Neural cell (in vitro differentiated cells): ENCODE results near the gene TMEM212. TPM values are rescaled to one million over a fixed set of nuclear protein-coding genes. Genes with fewer than 3 reads are reported as not detected.

ENCODE experiments used
- H2AFZ ChIP-seq: fragments of 200-600, 300-800 bp; sonication (generic), shearing (Covaris generic); 2 replicates; pipeline ENCODE4 v1.6.0; 2014; ENCODE audit warnings: low read depth, mild to moderate bottlenecking, antibody characterized with exemption, low read length, moderate library complexity
- H3F3A ChIP-seq: fragments of 200-600 bp; shearing (Covaris generic); 2 replicates; pipeline ENCODE4 v1.6.1; 2016; ENCODE audit warnings: mild to moderate bottlenecking, moderate library complexity, mixed read lengths, antibody characterized with exemption, low read length; ENCODE audit not compliant: insufficient read depth, poor library complexity, severe bottlenecking
- H3K27ac ChIP-seq: fragments of 200-600, 300-800 bp; sonication (generic), shearing (Covaris generic); 2 replicates; pipeline ENCODE4 v1.5.1; 2014; ENCODE audit warnings: mild to moderate bottlenecking, low read length, moderate library complexity
- H3K27me3 ChIP-seq: fragments of 300-800, 200-600 bp; sonication (generic), shearing (Covaris generic); 2 replicates; pipeline ENCODE4 v1.6.0; 2014; ENCODE audit warnings: mild to moderate bottlenecking, low read depth, low read length, moderate library complexity; ENCODE audit not compliant: insufficient read depth
- H3K36me3 ChIP-seq: fragments of 300-800, 200-600 bp; sonication (generic), shearing (Covaris generic); 2 replicates; pipeline ENCODE4 v1.5.1; 2014; ENCODE audit warnings: mild to moderate bottlenecking, antibody characterized with exemption, low read length, moderate library complexity; ENCODE audit not compliant: insufficient read depth
- H3K4me2 ChIP-seq: fragments of 300-800, 200-600 bp; sonication (generic), shearing (Covaris generic); 2 replicates; pipeline ENCODE4 v1.6.0; 2014; ENCODE audit warnings: mild to moderate bottlenecking, low read length
- H3K4me3 ChIP-seq: fragments of 300-800, 200-600 bp; sonication (generic), shearing (Covaris generic); 2 replicates; pipeline ENCODE4 v1.5.1; 2014; ENCODE audit warnings: mild to moderate bottlenecking, low read length, moderate library complexity
- H3K79me2 ChIP-seq: fragments of 200-600 bp; shearing (Covaris generic); replicated peaks from 2 replicates; pipeline ENCODE4 v1.6.0; 2014; ENCODE audit warnings: mild to moderate bottlenecking, low read length, moderate library complexity; ENCODE audit not compliant: insufficient read depth
- H3K9ac ChIP-seq: fragments of 300-800, 200-600 bp; sonication (generic), shearing (Covaris generic); 2 replicates; pipeline ENCODE4 v1.6.1; 2016; ENCODE audit warnings: mild to moderate bottlenecking, low read length, mixed read lengths
- H3K9me2 ChIP-seq: fragments of 200-600 bp; shearing (Covaris generic); 2 replicates; pipeline ENCODE4 v1.6.1; 2016; ENCODE audit warnings: mild to moderate bottlenecking, low read length, mixed read lengths; ENCODE audit not compliant: insufficient read depth
- H3K9me3 ChIP-seq: fragments of 200-600, 300-800 bp; sonication (generic), shearing (Covaris generic); 2 replicates; pipeline ENCODE4 v1.6.1; 2016; ENCODE audit warnings: mild to moderate bottlenecking, mixed run types, low read length, moderate library complexity, mixed read lengths
- H4K20me1 ChIP-seq: fragments of 200-600 bp; shearing (Covaris generic); 2 replicates; pipeline ENCODE4 v1.6.1; 2016; ENCODE audit warnings: mild to moderate bottlenecking, mixed run types; ENCODE audit not compliant: insufficient read depth
- CTCF ChIP-seq: fragments of 450-650 bp; IDR thresholded peaks from 2 replicates; pipeline ENCODE4 v1.5.1; 2014; ENCODE audit warnings: antibody characterized with exemption, mild to moderate bottlenecking, moderate library complexity; ENCODE audit not compliant: poor library complexity, severe bottlenecking
- EP300 ChIP-seq: fragments of 450-650 bp; conservative IDR thresholded peaks from 2 replicates; pipeline ENCODE4 v1.6.1; 2014; ENCODE audit warnings: antibody characterized with exemption, mild to moderate bottlenecking, moderate library complexity; ENCODE audit not compliant: poor library complexity, severe bottlenecking
- EZH2 ChIP-seq: fragments of 200-600, 300-800 bp; shearing (Covaris generic), sonication (generic); IDR thresholded peaks from 2 replicates; pipeline ENCODE4 v1.6.1; 2014; ENCODE audit warnings: antibody characterized with exemption, low read length, borderline replicate concordance, mild to moderate bottlenecking; ENCODE audit not compliant: insufficient read depth, poor library complexity, severe bottlenecking
- MXI1 ChIP-seq: fragments of 450-650 bp; conservative IDR thresholded peaks from 2 replicates; pipeline ENCODE4 v1.6.1; 2014; ENCODE audit warnings: antibody characterized with exemption, mild to moderate bottlenecking; ENCODE audit not compliant: poor library complexity, severe bottlenecking
- POLR2AphosphoS5 ChIP-seq: IDR thresholded peaks from 2 replicates; pipeline ENCODE4 v1.6.1; 2012
- RAD21 ChIP-seq: fragments of 450-650 bp; conservative IDR thresholded peaks from 2 replicates; pipeline ENCODE4 v1.6.1; 2014; ENCODE audit warnings: antibody characterized with exemption, mild to moderate bottlenecking, moderate library complexity
- REST ChIP-seq: IDR thresholded peaks from 2 replicates; pipeline ENCODE4 v1.6.1; 2012; ENCODE audit warnings: borderline replicate concordance
- SMC3 ChIP-seq: fragments of 450-650 bp; conservative IDR thresholded peaks from 2 replicates; pipeline ENCODE4 v1.6.1; 2014; ENCODE audit warnings: antibody characterized with exemption, mild to moderate bottlenecking, moderate library complexity; ENCODE audit not compliant: poor library complexity
- TAF1 ChIP-seq: IDR thresholded peaks from 2 replicates; pipeline ENCODE4 v1.6.1; 2012; ENCODE audit warnings: low read depth
- polyA plus RNA-seq: library from polyadenylated mRNA; depleted of rRNA; stranded (reverse); fragments of >200 nt; gene quantifications from 2 replicates; pipeline ENCODE4 v1.2.3, GENCODE V29; 2014

Gene TMEM212
- polyA plus RNA-seq, 1 donor from 2014 or later, result not detected

- no peak for TF ChIP-seq REST
- TF ChIP-seq TAF1, result no peak
- no peak for TF ChIP-seq EP300
Measured at GRCh38 chr3:171876680-171877147, 33.6 kb downstream of the TMEM212 start (continued).

GRCh38 chr3:171878461-171879225 is 35.5 kb downstream of the TMEM212 start:
- Histone ChIP-seq H4K20me1 (no peaks in the 10 kb centered on the region), H3K9me3 (no peaks in the 10 kb centered on the region), H3K27me3 (no peaks in the 10 kb centered on the region), H3K79me2 (no peaks in the 10 kb centered on the region), H3K9ac (no peak overlapping the region), H3K36me3 (no peaks in the 10 kb centered on the region), H3F3A (peaks cover 5% of the 10 kb centered on the region), H3K9me2 (no peaks in the 10 kb centered on the region), H3K27ac (no peak overlapping the region), H2AFZ (no peak overlapping the region), H3K4me2 (no peak overlapping the region), H3K4me3 (no peak overlapping the region)
- TF ChIP-seq POLR2AphosphoS5 (no peak), CTCF (no peak), MXI1 (no peak), EZH2 (no peak), RAD21 (no peak), SMC3 (no peak), TAF1 (no peak), EP300 (no peak), REST (no peak)
